COLO829 (cell line): Measurements from ENCODE around the gene CD72.
"Not testable (repeated sequence)": the region's sequence is repeated elsewhere in the genome, so short reads cannot be mapped to it uniquely, and the experiment has no call there.

Experiments
- DNase-seq: peaks from one replicate; pipeline ENCODE4 v3.0.0; 2012; ENCODE audit warnings: low spot score

CD72 gene

GRCh38 chr9:35649431-35650340 is 31.5 kb upstream of the CD72 start:
- no peak for DNase-seq

- DNase-seq: peak; percentile 96
Measured at GRCh38 chr9:35646533-35647265, 28.5 kb upstream of the CD72 start.

- DNase-seq: no peak
Measured at GRCh38 chr9:35646153-35646532, 27.9 kb upstream of the CD72 start.

- not testable (repeated sequence) for DNase-seq
Measured at GRCh38 chr9:35645736-35646135, 27.5 kb upstream of the CD72 start.

- DNase-seq: no peak
Measured at GRCh38 chr9:35643046-35643445, 24.8 kb upstream of the CD72 start.

GRCh38 chr9:35641478-35641877 is 23.3 kb upstream of the CD72 start:
- DNase-seq: not testable (repeated sequence)

GRCh38 chr9:35640431-35640830 is 22.2 kb upstream of the CD72 start:
- DNase-seq: not testable (repeated sequence)

GRCh38 chr9:35639631-35640030 is 21.4 kb upstream of the CD72 start:
- DNase-seq: no peak

GRCh38 chr9:35639225-35639624 is 21.0 kb upstream of the CD72 start:
- DNase-seq: not testable (repeated sequence)

- DNase-seq: not testable (repeated sequence)
Measured at GRCh38 chr9:35638751-35639150, 20.5 kb upstream of the CD72 start.

GRCh38 chr9:35637427-35637955 is 19.3 kb upstream of the CD72 start:
- DNase-seq: not testable (repeated sequence)

- not testable (repeated sequence) for DNase-seq
Measured at GRCh38 chr9:35636877-35637246, 18.6 kb upstream of the CD72 start.

- DNase-seq: no peak
Measured at GRCh38 chr9:35636135-35636876, 18.1 kb upstream of the CD72 start.

GRCh38 chr9:35635730-35636129 is 17.5 kb upstream of the CD72 start:
- no peak for DNase-seq

GRCh38 chr9:35629597-35629996 is 11.4 kb upstream of the CD72 start:
- DNase-seq: no peak

- DNase-seq: no peak
Measured at GRCh38 chr9:35628389-35628991, 10.3 kb upstream of the CD72 start.

- DNase-seq: no peak
Measured at GRCh38 chr9:35627575-35627974, 9.4 kb upstream of the CD72 start.

- DNase-seq: no peak
Measured at GRCh38 chr9:35619800-35620158, 1.6 kb upstream of the CD72 start.

- DNase-seq: no peak
Measured at GRCh38 chr9:35618854-35619799, 914 bp upstream of the CD72 start.

- DNase-seq: no peak
Measured at GRCh38 chr9:35617548-35617947, 665 bp downstream of the CD72 start.
